Fibroblast of the aortic adventitia (primary cell): Measurements from ENCODE around the gene TRAK2. TPM values are rescaled to one million over a fixed set of nuclear protein-coding genes. Genes with fewer than 3 reads are reported as not detected.
A peak's percentile ranks its signal among the peaks of the same experiment; 100 is the strongest.

Source experiments
- DNase-seq: peaks from one replicate; pipeline ENCODE4 v3.0.0-alpha.2; 2010; ENCODE audit warnings: low read depth
- H3K4me3 ChIP-seq: 2 replicates; pipeline ENCODE4 v1.5.1; 2011; ENCODE audit warnings: low read depth, mild to moderate bottlenecking, control low read depth, low read length, moderate library complexity
- CTCF ChIP-seq: IDR thresholded peaks from 2 replicates; pipeline ENCODE4 v1.5.1; 2011; ENCODE audit warnings: mild to moderate bottlenecking, low read length, control low read depth, inconsistent platforms; ENCODE audit not compliant: insufficient read depth
- total RNA-seq: library from RNA; depleted of rRNA; stranded (reverse); fragments of >200 nt; gene quantifications from 2 replicates; pipeline ENCODE4 v1.2.3, GENCODE V29; 2012; ENCODE audit warnings: low replicate concordance

Gene TRAK2
- total RNA-seq, 1 donor, result 74.7 TPM

GRCh38 chr2:201415149-201415548 lies 36.1 kb downstream of the TRAK2 start:
- H3K4me3 ChIP-seq, result no peak overlapping the region
- TF ChIP-seq CTCF, result no peak
- DNase-seq, result no peak

DNA sequence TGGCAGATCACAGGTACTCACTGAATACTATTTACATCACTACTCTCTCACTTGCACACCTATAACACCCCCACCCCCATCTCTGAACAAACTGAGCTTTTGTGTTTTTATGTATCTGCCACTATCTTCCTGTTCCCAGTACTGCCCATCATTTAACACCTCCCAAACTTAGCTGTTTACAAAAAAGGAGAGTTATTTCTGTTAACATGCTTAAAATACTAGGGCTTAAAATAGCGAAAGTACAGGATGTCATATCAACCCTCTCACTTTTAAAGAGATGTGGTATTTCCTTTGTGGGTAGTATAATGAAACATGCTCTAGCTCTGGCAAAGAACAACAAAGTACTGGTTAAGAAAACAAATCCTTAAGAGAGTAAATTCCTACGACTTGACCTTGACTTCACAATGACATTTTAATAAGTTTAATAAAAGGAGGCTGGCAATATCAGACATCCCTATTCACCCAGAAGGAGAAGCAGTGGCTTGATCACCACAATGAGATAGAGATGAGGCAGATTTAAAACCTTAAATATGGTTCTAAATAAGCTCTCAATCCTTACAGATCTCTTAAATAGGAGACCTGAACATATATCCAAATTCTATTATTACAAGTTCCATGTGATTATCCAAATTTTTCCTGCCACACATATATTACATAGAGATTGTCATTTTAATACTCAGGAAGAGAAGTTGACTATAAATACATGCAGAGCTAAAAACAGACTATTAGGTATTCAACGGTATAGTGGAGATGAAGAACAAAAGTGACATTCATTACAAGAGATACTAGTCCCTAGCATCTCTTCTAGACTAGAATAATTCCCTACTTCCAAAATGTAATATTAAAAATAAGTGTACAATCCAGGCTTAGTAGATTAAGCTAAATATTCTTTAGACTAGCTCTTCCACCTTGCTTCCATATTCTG lies 36.9 kb downstream of the TRAK2 start:
- H3K4me3 ChIP-seq, result no peak overlapping the region
- DNase-seq, result peak; percentile 63
- no peak for TF ChIP-seq CTCF

- no peak for DNase-seq
- TF ChIP-seq CTCF, result no peak
- no peak overlapping the region for H3K4me3 ChIP-seq
Observed at GRCh38 chr2:201413552-201413951, 37.7 kb downstream of the TRAK2 start.

DNA sequence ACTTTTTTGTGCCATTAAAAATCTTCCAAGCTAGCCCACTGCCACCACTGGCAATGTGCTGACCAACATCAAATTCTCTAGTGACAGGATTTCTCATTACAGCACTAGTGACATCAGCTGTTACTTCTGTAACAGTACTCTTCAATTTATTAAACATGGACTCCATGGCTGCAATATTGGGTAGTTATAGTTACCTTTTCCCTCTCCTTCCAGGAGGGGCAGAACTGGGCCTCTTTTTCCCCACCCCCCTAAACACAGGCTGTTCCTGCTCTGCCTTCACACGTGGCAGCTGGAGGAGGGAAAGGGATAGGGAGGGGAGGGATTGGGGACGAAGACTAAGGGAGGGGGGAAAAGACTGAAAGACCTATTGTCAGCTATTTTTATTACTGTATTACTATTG lies 38.1 kb downstream of the TRAK2 start:
- no peak for TF ChIP-seq CTCF
- no peak overlapping the region for H3K4me3 ChIP-seq
- no peak for DNase-seq

DNA sequence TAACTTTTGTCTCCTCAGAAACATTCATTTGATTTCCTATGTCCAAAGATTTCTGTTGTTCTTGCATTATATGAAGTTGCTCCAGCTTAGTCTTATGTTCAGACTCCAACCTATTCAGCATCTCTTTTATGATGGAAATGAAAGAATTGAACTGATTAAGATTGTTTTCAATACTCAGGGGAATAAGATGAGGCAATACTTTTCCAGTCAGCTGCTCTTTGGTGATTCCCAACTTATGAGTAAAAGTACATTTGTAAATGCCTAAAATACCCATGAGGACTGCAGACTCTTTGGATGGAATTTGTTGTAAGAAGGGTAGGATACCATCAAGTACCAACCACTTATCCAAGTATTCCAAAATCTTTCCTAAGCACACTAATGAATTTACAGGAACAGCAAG lies 39.8 kb downstream of the TRAK2 start:
- H3K4me3 ChIP-seq, result no peak overlapping the region
- DNase-seq, result peak; percentile 88
- no peak for TF ChIP-seq CTCF

DNA sequence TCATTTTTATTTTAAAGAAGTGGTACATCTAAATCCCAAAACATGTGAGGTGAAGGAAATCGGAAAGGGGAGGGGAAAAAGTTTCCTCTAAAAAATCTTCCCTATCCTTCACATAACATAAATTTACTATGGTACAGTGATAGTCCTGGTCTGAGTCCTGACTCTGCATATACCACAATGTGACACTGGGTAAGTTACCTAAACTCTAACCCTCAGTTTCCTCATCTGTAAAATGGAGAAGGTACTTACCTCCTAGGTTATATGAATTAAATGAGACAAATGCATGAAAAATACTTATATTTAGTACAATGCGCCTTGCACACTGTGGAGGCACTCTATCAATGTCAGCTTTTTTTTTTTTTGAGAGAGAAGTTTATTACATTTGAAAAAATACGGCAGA lies 42.3 kb downstream of the TRAK2 start:
- no peak for DNase-seq
- TF ChIP-seq CTCF, result no peak
- no peak overlapping the region for H3K4me3 ChIP-seq
